HepG2 (cell line): ENCODE data around the gene SPA17. TPM values are rescaled to one million over a fixed set of nuclear protein-coding genes. Genes with fewer than 3 reads are reported as not detected.

Source experiments
- ARNT2 ChIP-seq: sonication (generic); formaldehyde crosslinking; IDR thresholded peaks from 2 replicates; pipeline ENCODE4 v1.8.0; 2022; ENCODE audit warnings: mild to moderate bottlenecking, low read depth, missing genetic modification reagents, moderate library complexity
- HNRNPK ChIP-seq: fragments of 200-400 bp; formaldehyde crosslinking; IDR thresholded peaks from 2 replicates; pipeline ENCODE4 v1.6.1; 2018; ENCODE audit warnings: low read length, low read depth, moderate library complexity, mild to moderate bottlenecking; ENCODE audit not compliant: poor library complexity, severe bottlenecking
- KDM3A ChIP-seq: IDR thresholded peaks from 2 replicates; pipeline ENCODE4 v1.6.1; 2018; ENCODE audit warnings: low read depth, missing compliant biosample characterization
- MAFF ChIP-seq: IDR thresholded peaks from 2 replicates; pipeline ENCODE4 v1.6.1; 2011; ENCODE audit warnings: low read depth, low read length, improper control_type of control experiment
- REL ChIP-seq: sonication (generic); formaldehyde crosslinking; conservative IDR thresholded peaks from 2 replicates; pipeline ENCODE4 v1.8.0; 2022; ENCODE audit warnings: mild to moderate bottlenecking, missing genetic modification reagents, moderate library complexity
- U2AF1 ChIP-seq: fragments of 200-400 bp; formaldehyde crosslinking; optimal IDR thresholded peaks from 2 replicates; pipeline ENCODE3; 2017; ENCODE audit warnings: mild to moderate bottlenecking, low read depth, low read length
- ZFP36L1 ChIP-seq: sonication (generic); formaldehyde crosslinking; IDR thresholded peaks from 2 replicates; pipeline ENCODE4 v1.8.0; 2022; ENCODE audit warnings: mild to moderate bottlenecking, missing genetic modification reagents, moderate library complexity
- ZNF224 ChIP-seq: sonication (generic); formaldehyde crosslinking; IDR thresholded peaks from 2 replicates; pipeline ENCODE4 v1.5.0; 2020; ENCODE audit warnings: mild to moderate bottlenecking, missing genetic modification reagents
- ZNF33B ChIP-seq: sonication (generic); formaldehyde crosslinking; IDR thresholded peaks from 2 replicates; pipeline ENCODE4 v1.5.1; 2020; ENCODE audit warnings: mild to moderate bottlenecking, missing genetic modification reagents
- ZNF367 ChIP-seq: sonication (generic); formaldehyde crosslinking; IDR thresholded peaks from 2 replicates; pipeline ENCODE4 v1.4.0; 2020; ENCODE audit warnings: missing genetic modification reagents, borderline replicate concordance
- ZNF615 ChIP-seq: sonication (generic); formaldehyde crosslinking; IDR thresholded peaks from 2 replicates; pipeline ENCODE4 v1.5.0; 2020; ENCODE audit warnings: mild to moderate bottlenecking, missing genetic modification reagents, borderline replicate concordance
- ZSCAN30 ChIP-seq: sonication (generic); formaldehyde crosslinking; IDR thresholded peaks from 2 replicates; pipeline ENCODE4 v1.5.0; 2020; ENCODE audit warnings: mild to moderate bottlenecking, missing genetic modification reagents
- polyA plus RNA-seq, 8 experiments: library from polyadenylated mRNA; depleted of rRNA in 3 of 8; stranded (reverse) in 7 of 8; unstranded in 1 of 8; fragments of >200 nt; fragmentation: Illumina TruSeq in 4 of 8; extraction: Trizol in 4 of 8; gene quantifications; 2 replicates each; pipeline versions ENCODE4 v1.2.1 to v1.2.3, GENCODE V29; 2011 to 2016; ENCODE audit warnings: low read depth in 4 of 8, missing spikeins in 1 of 8, mixed read lengths in 1 of 8; ENCODE audit not compliant: insufficient read depth in 1 of 8
- total RNA-seq, 5 experiments: library from RNA; depleted of rRNA; stranded (reverse); fragments of >200 nt; fragmentation: Illumina TruSeq; extraction: Trizol; gene quantifications; 2 replicates each; pipeline ENCODE4 v1.2.3, GENCODE V29; 2016; ENCODE audit warnings: low read depth in 1 of 5
- TF ChIP-seq, protein P1 (sequence below): fragments of 450-650 bp; IDR thresholded peaks from 2 replicates; pipeline ENCODE4 v1.6.1; 2016
- TF ChIP-seq, protein P2 (sequence below): sonication (generic); formaldehyde crosslinking; IDR thresholded peaks from 2 replicates; pipeline ENCODE4 v1.5.1; 2020; ENCODE audit warnings: missing genetic modification reagents, mild to moderate bottlenecking, borderline replicate concordance
- TF ChIP-seq, protein P3 (sequence below): sonication (generic); formaldehyde crosslinking; IDR thresholded peaks from 2 replicates; pipeline ENCODE4 v1.8.0; 2022; ENCODE audit warnings: low read depth, missing genetic modification reagents
- TF ChIP-seq, protein P4 (sequence below): sonication (generic); formaldehyde crosslinking; IDR thresholded peaks from 2 replicates; pipeline ENCODE4 v1.4.0; 2020; ENCODE audit warnings: missing genetic modification reagents

The SPA17 gene
- total and polyA plus RNA-seq, 2 of the 13 experiments (the other 11 are each of a cell fraction or from before 2014, with no cell fraction given): 4.4 to 8.4 TPM

DNA sequence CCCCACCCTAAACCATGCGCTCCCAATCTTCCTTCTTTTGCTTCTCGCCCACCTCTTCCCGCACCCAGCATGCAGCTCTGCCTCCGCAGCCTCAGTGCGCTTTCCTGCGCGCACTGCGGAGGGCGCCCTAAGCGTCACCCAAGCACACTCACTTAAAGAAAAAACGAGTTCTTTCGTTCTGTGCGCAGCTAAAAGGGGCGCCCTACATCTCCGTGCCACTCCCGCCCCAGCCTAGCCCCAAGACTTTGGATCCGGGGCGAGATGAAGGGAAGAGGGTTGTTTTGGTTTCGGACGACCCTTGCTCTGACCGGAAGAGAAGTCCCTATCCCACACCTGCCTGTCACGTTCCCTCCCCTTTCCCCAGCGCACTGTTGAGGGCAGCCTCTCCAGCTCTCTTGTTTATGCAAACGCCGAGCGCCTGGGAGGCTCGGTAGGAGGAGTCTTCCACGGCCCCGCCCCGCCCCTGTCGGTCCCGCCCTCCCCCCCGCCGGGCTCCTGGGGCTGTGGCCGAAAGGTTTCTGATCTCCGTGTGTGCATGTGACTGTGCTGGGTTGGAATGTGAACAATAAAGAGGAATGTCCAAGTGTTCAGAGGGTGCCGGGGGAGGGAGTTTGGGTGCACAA, 73.0 kb downstream of the SPA17 start (continued):
- TF ChIP-seq, protein P1, sequence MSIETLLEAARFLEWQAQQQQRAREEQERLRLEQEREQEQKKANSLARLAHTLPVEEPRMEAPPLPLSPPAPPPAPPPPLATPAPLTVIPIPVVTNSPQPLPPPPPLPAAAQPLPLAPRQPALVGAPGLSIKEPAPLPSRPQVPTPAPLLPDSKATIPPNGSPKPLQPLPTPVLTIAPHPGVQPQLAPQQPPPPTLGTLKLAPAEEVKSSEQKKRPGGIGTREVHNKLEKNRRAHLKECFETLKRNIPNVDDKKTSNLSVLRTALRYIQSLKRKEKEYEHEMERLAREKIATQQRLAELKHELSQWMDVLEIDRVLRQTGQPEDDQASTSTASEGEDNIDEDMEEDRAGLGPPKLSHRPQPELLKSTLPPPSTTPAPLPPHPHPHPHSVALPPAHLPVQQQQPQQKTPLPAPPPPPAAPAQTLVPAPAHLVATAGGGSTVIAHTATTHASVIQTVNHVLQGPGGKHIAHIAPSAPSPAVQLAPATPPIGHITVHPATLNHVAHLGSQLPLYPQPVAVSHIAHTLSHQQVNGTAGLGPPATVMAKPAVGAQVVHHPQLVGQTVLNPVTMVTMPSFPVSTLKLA: no peak
- TF ChIP-seq, protein P2, sequence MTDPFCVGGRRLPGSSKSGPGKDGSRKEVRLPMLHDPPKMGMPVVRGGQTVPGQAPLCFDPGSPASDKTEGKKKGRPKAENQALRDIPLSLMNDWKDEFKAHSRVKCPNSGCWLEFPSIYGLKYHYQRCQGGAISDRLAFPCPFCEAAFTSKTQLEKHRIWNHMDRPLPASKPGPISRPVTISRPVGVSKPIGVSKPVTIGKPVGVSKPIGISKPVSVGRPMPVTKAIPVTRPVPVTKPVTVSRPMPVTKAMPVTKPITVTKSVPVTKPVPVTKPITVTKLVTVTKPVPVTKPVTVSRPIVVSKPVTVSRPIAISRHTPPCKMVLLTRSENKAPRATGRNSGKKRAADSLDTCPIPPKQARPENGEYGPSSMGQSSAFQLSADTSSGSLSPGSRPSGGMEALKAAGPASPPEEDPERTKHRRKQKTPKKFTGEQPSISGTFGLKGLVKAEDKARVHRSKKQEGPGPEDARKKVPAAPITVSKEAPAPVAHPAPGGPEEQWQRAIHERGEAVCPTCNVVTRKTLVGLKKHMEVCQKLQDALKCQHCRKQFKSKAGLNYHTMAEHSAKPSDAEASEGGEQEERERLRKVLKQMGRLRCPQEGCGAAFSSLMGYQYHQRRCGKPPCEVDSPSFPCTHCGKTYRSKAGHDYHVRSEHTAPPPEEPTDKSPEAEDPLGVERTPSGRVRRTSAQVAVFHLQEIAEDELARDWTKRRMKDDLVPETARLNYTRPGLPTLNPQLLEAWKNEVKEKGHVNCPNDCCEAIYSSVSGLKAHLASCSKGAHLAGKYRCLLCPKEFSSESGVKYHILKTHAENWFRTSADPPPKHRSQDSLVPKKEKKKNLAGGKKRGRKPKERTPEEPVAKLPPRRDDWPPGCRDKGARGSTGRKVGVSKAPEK (CRISPR knock-in tag): no peak
- peak; percentile 66; the same call in 1 of the 2 replicates for TF ChIP-seq ZNF224
- TF ChIP-seq ZSCAN30 (CRISPR knock-in tag): no peak
- TF ChIP-seq MAFF: no peak
- TF ChIP-seq ZNF33B (CRISPR knock-in tag): no peak
- TF ChIP-seq HNRNPK: no peak
- no peak for TF ChIP-seq ZNF615 (CRISPR knock-in tag)
- no peak for TF ChIP-seq ZNF367 (CRISPR knock-in tag)
- no peak for TF ChIP-seq REL (CRISPR knock-in tag)
- TF ChIP-seq, protein P3, sequence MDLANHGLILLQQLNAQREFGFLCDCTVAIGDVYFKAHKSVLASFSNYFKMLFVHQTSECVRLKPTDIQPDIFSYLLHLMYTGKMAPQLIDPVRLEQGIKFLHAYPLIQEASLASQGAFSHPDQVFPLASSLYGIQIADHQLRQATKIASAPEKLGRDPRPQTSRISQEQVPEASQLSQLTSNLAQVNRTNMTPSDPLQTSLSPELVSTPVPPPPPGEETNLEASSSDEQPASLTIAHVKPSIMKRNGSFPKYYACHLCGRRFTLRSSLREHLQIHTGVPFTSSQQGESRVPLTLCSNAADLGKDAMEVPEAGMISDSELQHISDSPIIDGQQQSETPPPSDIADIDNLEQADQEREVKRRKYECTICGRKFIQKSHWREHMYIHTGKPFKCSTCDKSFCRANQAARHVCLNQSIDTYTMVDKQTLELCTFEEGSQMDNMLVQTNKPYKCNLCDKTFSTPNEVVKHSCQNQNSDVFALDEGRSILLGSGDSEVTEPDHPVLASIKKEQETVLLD: no peak
- no peak for TF ChIP-seq KDM3A
- TF ChIP-seq ARNT2 (CRISPR knock-in tag): 0 out of 2 replicates have a peak, but pooled peaks have one; percentile 53
- TF ChIP-seq, protein P4, sequence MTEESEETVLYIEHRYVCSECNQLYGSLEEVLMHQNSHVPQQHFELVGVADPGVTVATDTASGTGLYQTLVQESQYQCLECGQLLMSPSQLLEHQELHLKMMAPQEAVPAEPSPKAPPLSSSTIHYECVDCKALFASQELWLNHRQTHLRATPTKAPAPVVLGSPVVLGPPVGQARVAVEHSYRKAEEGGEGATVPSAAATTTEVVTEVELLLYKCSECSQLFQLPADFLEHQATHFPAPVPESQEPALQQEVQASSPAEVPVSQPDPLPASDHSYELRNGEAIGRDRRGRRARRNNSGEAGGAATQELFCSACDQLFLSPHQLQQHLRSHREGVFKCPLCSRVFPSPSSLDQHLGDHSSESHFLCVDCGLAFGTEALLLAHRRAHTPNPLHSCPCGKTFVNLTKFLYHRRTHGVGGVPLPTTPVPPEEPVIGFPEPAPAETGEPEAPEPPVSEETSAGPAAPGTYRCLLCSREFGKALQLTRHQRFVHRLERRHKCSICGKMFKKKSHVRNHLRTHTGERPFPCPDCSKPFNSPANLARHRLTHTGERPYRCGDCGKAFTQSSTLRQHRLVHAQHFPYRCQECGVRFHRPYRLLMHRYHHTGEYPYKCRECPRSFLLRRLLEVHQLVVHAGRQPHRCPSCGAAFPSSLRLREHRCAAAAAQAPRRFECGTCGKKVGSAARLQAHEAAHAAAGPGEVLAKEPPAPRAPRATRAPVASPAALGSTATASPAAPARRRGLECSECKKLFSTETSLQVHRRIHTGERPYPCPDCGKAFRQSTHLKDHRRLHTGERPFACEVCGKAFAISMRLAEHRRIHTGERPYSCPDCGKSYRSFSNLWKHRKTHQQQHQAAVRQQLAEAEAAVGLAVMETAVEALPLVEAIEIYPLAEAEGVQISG: no peak; the same call in 1 of the 2 replicates
- TF ChIP-seq ZFP36L1 (CRISPR knock-in tag): no peak
- no peak for TF ChIP-seq U2AF1
